ENCODE data around the gene SASH1.
"Not testable (repeated sequence)": the region's sequence is repeated elsewhere in the genome, so short reads cannot be mapped to it uniquely, and the experiment has no call there.

The SASH1 gene

DNA sequence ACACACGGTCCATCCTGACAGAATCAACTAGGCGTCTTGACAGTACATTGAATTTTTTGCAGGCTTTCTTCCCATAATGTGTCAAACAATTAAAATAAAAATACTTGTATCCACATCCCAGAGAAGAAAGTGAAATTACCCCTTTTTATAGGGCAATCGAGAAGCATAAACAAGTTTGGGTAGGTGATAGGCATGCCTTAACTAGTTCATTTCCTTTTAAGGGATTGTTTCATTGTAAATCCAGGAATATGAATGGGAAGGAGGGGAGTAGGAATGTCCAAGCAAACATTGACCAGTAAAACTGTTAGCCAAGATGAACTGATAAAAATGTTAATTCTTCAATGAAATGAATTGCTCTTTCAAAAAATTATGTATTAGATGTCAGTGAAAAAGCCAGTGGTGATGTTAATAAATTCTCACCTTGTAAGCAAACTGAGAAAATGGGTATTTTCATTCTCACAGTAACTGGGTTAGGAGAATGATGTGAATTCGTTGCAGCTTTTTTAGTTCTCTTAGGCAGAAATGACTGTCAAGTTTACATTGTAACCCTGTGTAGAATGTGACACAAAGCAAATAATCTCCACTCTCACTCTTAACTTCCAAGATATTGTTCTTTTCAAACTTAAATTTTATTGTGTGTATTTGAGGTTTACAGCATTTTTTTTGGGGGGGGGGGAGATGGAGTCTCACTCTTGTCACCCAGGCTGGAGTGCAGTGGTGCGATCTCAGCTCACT, 31.6 kb downstream of the SASH1 start:
- DNase-seq, result no peak

DNA sequence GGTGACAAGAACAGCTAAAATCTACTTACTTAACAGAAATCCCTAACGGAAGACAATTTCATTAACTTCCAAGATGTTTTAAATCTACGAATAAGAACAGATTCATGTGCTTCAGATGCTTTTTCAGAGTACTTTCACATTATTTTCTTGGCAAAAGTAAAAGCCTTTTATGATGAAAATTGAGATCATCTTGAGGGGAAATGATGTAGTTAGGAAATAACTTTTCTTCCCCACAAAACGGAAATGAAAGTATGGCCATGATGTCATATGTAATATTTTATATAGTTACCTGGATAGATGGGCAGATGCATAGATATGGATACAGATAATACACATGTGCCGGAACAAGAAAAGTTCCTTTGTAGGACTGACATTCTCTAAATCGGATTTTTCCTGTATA, 32.8 kb downstream of the SASH1 start:
- no peak for DNase-seq

DNA sequence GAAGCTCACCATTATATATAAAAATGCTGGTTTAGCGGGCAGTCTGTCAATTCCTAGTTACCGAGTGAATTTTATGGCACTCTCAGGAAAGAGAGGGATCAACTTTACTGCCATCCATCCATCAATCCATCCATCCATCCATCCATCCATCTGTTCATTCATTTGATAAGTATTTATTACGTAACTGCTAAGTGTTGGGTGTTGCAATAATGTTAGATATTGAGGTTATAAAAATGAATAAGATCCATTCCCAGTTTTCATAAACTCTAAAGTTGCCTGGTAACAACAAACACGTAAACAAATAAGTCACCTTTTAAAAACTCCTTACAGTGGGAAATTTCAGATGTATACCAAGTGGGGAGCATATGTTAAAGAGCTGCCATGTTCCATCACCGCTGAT, 36.8 kb downstream of the SASH1 start:
- no peak for DNase-seq

DNA sequence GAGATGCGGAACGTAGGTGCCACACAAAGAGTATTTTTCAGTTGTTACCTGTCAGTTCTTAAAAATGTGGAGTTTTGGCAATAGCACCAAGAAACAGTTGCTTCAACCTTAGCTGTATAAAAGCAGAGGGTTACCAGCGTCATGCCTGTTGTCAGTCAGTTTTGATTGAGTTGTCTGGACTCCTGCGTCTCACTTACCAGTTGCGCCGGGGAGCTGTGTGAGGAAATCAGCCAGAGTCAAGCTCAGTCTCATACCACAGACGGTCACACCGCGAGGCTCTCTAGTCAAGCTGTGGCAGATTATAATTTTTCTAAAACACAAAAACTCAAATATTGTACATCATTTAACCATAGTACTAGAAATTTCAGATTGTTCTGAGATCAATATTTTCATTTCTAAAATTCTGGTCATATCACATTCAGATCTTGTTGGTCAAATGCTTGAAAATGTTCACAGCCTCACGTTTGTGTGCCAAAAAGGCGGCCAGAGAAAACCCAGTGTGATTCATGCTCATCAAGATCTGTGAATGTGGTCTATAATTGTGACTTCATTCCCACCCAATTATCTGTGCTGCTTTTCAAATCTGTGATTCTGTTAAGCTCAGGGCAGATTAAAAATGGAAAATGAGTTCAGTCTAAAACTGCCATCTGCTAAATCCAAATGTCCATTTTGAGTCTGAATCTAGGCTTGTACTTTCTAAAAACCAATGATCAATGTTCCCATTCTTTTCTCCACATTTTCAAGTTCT, 37.5 kb downstream of the SASH1 start:
- no peak for DNase-seq

DNA sequence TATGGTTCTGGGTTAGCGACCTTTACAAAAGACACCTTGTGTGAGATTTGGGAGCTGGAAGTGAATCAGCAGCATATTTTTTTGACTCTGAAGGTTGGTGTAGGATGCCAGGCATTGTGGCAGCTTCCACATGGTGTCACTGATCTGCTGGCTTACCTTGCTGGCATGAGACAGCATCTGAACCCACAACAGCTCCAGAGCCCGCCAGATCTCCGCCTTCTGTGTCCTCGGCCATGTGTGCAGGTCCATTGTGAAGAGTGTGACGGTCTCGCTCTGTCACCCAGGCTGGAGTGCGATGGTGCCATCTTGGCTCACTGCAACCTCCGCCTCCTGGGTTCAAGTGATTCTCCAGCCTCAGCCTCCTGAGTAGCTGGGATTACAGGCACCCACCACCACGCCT, 39.4 kb downstream of the SASH1 start:
- not testable (repeated sequence) for DNase-seq

DNA sequence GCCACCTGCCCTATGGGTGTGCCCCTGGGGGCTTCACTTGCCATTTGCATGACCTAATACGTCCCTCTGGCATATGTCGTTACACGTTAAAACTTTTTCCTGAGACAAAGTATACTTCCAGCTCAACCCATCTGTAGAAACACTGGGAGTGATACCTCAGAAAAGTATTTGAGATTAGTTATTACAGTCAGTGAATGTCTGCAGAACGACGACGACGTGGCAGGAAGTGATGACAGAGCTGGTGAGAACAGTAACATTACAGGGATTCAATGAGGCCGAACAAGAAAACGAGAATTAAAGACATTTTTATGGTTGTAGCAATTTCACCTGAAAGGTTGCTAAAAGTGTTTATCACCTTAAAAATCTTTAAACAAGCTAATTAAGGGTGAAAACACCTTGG, 40.2 kb downstream of the SASH1 start:
- DNase-seq, result no peak

DNA sequence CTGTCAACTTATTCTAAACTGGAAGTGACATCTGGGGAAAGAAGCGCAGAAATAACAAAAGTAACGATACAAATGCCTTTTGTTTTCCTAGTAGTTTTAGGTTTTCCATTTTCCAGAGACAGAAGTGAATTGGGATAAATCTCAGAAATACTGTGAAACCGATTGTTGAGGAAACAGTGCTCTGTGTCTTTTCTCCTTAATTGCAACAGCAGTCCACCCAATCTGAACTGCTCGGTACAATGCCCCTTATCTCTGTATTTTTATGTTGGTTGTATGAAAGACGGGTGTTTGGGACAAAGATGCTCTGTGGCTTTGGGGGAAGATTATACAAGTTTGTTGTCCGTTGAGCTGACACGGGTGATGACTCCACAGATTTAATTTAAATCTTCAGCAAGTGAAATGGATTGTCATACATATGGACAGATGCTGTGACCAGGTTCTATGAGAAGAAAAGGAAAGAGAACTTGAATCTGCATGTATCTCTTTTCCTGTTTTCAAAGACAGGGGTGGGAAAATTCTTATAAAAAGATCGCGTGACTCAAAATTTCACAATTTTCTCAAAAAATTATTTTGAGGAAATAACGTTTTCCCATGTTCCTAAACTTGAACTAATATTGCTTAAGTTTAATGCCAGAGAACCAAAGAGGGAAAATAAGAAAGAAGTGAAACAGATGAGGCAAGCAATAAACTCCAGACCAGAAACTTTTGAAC, 41.2 kb downstream of the SASH1 start:
- no peak for DNase-seq

DNA sequence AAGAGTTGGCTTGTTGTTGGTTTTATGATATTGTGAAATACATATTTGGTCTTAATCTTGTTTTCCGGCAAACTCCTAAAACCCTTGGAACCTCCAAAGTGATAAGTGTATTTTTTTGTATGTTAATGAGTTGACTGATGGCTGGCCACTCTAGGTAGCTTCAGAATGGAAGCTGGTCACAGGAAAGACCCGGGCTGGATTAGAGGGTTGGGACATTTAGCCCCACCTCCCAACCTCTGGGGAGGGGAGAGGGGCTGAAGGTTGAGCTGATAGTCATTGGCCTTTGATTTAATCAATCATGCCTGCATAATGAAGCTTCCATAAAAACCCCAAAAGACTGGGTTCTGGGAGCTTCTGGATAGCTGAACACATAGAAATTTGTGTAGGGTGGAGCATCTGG, 42.7 kb downstream of the SASH1 start:
- DNase-seq, result no peak

DNA sequence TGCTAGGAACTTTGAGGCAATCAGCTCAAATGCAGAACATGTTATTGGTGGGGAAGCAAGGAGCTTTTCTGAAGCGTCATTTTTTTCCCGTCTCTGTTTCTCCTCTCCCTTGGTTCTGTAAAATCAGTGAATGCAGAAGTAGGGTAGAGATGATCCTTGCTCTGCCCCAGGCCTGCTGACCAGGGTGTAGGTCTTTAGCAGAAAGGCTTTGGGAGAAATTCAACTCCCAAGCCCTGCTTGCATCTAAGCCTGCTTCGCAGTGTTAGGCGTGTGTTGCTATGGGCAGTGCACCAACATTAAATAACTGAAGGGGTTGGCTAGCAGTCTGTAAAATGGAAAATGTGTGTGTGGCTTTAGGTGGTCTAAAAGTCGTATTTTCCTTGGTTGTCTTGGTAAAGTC, 45.9 kb downstream of the SASH1 start:
- DNase-seq, result no peak

DNA sequence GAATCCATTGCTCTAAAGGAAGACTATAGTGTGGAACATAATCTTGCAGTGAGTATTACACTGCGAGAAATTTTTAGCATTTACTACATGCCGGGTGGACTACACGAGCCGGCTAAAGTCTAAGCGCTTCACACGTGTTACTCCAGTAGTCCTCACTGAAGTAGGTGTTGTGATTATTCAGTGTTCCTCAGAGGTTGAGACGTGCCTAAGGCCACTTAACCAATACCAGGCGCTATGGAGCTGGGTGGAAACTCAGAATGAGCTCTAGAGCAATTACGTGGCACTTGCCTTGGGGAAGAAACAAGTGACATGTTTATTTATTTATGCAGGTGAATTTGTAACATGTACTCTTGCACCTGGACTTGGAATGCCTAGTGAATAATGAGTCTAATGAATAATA, 46.4 kb downstream of the SASH1 start:
- DNase-seq, result no peak

DNA sequence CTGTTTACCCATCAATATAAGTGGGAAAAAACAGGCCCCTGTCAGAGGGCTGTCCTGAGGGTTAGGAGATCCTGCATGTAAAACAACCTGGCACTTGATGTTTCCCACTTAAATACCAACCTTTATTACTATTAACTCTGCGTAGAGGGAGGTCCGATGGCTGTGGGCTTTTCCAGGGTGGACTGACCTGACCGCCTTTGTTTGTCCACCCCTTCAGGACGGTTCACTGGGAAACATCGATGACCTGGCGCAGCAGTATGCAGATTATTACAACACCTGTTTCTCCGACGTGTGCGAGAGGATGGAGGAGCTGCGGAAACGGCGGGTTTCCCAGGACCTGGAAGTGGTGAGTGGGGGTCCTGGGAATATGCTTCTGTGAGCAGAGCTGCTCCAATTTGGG, 47.3 kb downstream of the SASH1 start:
- DNase-seq, result no peak

DNA sequence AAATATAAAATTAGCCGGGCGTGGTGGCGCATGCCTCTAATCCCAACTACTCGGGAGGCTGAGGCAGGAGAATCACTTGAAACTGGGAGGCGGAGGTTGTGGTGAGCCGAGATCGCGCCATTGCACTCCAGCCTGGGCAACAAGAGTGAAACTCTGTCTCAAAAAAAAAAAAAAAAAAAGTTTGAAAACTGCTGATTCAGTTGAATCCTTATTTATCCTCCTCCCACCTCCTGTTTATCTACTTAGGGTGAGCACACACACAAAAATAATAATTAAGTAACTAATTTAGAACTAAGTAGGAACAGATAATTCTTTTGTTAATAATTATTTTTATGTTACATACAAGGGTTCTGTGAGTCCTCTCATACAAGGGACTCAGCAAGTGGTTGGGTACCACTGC, 49.5 kb downstream of the SASH1 start:
- not testable (repeated sequence) for DNase-seq

DNA sequence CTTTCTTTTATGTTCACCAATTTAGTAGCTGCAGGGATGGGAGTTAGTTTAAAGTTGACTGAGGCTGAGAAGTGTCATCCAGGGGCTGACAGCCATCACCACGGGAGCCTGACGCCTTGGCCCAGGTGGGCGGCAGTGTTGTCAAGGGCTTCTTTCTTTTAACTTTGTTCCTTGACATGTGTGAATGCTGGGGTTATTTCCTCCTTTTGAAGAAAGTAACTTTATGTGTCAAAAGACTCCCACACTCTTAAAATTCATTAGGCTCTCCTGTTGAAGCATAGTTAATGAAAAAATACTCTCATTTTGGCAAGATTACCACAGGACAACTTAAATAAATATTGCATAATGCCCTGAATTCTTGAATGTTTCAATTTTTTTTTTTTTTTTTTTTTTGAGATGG, 50.0 kb downstream of the SASH1 start:
- DNase-seq, result no peak

DNA sequence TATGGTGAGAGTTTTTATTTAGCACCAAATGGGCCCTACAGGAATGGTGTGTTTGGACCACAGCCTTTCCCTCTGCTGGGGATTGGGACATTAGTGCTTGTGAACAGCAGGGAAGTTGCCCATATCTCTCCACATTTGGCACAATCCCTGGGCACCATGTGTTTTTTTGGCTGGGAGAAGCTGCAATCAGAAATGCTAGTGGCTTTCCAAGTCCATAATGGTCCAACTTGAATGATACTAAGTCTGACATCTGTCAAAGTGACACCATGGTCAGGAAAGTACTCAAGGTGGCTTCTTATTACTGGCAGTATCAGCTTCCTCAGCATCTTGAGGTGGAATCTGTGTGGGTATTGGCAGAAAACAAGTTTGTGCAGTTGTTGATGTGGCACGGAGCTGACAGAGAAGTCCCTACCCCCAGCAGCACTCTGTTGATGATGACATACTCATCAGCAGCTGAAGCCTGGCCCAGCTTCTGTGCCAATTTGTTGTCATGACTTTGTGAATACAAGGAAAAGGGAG, 53.0 kb downstream of the SASH1 start:
- no peak for DNase-seq

DNA sequence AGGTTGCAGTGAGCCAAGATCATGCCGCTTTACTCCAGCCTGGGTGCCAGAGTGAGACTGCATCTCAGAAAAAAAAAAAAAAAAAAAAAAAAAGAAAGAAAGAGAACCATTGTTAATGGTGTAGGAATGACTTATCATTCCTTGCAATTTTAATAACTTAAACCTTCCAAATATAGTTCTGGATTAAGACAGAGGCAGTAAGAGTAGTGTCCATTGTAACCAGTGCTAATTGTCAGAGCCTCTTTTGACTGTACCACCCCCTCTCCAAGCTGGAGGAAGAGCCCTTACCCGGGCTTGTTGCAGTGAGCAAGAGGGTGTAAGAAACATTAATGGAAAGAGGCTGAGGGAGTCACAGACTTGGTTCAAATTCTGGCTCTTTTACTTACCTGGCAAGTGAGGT, 53.8 kb downstream of the SASH1 start:
- no peak for DNase-seq

DNA sequence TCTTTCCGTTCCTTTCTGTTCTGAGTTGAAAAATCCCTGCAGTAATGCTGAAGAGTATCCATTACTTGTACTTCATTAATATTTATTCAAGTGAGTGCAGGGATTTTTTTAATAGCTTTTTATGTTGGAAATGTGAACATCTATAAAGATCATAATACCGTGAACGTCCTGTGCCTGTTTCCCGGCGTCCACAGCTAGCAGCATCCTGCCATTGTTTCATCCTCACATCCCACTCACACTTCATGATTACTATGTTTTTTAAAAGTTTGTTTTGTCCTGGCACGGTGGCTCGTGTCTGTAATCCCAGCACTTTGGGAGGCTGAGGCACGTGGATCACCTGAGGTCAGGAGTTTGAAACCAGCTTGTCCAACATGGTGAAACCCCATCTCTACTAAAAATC, 54.3 kb downstream of the SASH1 start:
- DNase-seq, result no peak

DNA sequence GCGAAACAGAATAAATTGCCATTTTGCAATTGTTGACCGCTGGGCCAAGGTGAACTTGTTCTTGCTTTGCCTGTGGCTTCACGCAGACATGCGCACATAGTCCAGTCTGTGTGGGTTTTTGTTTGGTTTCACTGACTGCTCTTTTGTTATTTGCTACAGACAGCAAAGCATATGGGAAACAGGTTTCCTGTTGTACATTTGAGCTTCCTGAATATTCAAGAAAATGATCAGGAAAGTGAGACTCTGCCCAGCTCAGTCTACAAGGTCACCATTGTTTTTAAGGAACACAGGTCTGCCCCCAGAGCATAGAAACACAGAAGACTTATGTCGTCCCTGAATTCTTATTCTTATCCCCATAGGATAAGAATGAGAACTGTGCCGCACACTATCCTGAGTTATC, 55.6 kb downstream of the SASH1 start:
- DNase-seq, result no peak

DNA sequence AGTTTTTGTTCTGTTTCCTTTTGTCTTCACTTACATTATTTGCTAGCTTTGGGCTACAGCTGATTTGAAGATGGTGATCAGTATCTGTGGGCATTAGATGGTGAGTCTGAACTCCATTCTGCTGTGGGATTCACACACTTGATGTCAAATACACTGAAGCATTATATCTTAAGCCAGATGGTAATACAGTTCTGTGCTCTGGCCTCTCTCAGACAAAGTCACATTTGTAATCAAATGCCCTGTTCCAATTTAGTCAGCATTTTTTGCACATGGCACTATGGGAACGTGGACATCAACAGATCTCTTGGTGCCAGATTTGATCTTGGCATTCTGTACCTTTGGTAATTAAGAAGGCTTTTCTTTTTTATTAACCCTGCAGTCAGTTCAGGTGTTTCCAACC, 56.0 kb downstream of the SASH1 start:
- no peak for DNase-seq

DNA sequence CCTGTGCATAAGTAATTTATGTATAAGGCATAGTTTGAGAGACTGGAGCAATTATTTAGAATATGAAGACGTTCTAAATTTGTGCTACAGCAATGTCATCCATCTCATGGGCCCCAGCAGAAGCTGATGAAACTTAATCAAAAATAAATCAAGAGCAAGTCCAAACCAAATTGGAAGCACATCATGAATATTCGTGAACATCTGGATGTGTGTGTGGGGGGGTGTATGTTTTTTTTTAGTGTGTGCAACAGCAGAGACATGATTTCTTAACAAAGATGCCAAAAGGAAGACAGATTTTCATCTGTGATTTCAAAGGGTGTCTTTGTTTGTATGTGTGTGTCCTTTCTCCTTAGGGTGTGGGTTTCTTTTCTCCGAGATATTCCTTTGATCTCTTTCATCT, 58.9 kb downstream of the SASH1 start:
- no peak for DNase-seq

DNA sequence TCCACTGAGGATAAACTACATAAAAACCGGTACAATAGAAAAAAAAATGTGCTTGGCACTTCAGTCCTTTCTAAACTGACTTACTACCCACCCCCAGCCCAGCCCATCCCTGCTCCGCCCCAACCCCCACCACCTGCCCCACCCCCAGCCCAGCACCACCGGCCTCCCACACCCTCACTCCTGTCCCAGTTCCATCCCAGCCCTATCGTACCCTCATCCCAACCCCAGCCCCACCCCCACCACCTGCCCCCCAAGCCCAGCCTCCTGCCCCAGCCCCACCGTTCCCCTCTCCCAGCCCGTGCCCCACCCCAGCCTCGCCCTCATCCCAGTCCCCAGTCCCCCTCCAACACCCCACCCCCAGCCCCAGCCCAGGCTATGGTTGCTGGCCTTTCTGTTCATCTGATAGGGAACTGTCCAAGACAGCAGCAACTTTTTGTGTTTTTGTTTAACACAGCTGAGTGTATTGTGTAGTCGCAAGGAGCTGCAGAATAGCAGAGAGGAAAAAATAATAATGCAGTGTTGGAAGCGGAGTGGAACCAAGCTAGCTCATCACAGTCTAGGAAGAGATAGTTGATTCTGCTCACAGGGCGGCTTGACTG, 61.9 kb downstream of the SASH1 start:
- no peak for DNase-seq

DNA sequence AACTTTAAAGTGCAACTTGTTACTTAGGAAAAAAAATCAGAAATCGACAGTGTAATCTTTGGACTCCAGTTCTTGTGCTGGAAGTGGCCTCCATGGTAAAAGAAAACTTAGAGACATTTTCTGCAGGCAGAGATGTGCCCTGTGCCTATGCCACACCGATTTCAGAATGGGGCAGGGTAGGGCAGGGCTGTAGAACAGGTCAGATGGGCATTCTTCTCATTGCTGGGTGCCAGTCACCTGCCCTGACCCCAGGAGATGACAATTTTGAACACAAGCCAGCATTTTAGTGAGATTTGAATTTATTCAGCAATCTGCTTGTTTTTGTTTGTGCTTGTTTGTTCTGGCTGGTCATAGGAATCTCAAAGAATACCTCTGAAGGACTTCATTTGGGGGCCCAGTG, 63.3 kb downstream of the SASH1 start:
- no peak for DNase-seq

DNA sequence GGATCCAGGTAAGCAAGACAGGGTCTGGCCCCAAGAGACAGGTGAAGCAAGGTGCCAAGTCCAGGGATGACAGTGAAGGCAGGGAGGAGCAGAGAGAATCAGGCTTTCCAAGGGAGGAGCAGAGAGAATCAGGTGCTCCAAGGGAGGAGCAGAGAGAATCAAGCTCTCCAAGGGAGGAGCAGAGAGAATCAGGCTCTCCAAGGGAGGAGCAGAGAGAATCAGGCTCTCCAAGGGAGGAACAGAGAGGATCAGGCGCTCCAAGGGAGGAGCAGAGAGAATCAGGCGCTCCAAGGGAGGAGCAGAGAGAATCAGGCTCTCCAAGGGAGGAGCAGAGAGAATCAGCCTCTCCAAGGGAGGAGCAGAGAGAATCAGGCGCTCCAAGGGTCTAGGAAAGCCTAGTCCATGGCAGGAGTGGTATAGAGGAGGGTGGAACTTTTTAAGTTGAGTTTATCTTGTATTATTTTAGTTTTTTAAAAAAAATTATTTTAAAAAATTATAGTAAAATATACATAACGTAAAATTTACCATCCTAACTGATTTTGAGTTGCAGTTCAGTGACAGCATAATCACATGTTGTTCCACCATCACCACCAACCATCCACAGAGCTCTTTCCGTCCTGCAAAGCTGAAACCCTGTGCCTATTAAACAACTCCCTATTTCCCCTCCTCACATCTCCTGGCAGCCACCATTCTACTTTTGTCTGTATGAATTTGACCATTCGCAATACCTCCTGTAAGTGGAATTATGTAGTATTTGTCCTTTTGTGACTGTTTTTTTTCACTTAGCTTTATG, 64.1 kb downstream of the SASH1 start:
- DNase-seq, result no peak

DNA sequence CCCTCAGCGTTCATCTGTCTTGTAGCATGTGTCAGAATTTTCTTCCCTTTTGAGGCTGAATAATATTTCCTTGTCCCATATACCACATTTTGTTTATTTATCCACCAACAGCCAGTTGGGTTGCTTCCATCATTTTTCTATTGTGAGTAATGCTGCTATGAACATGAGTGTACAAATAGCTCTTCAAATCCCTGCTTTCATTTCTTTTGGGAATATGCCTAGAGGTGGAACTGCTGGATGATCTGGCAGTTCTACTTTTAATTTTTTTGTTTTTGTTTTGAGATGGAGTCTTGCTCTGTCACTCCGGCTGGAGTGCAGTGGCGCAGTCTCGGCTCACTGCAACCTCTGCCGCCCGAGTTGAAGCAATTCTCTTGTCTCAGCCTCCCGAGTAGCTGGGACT, 64.7 kb downstream of the SASH1 start:
- no peak for DNase-seq
